Ovary (tissue), 9 donors: ENCODE data around the gene ARVCF. TPM values are rescaled to one million over a fixed set of nuclear protein-coding genes. Genes with fewer than 3 reads are reported as not detected.

Experiments
- DNase-seq, 5 donors: peaks; one replicate each; pipeline ENCODE4 v3.0.0-alpha.2; 2019 to 2020
- H3K27ac ChIP-seq, 2 donors: fragments of 200-600 bp; one replicate each; pipeline versions ENCODE4 v1.5.1 to v1.8.0; 2019 to 2022
- H3K27me3 ChIP-seq: fragments of 200-600 bp; one replicate; pipeline ENCODE4 v1.8.0; 2022
- H3K36me3 ChIP-seq: fragments of 200-600 bp; sonication (generic); one replicate; pipeline ENCODE4 v1.5.1; 2019
- H3K4me1 ChIP-seq: one replicate; pipeline ENCODE4 v1.8.1; 2013; ENCODE audit warnings: mild to moderate bottlenecking, moderate library complexity; ENCODE audit not compliant: insufficient read depth
- H3K4me3 ChIP-seq: fragments of 200-600 bp; sonication (generic); one replicate; pipeline ENCODE4 v1.5.1; 2017
- H3K9me3 ChIP-seq, 2 donors: fragments of 200-600 bp in 1 of 2; sonication (generic) in 1 of 2; one replicate each; pipeline versions ENCODE4 v1.5.1 to v1.8.1; 2013 to 2019; ENCODE audit warnings: mild to moderate bottlenecking in 1 of 2, moderate library complexity in 1 of 2
- EP300 ChIP-seq: sonication (generic); formaldehyde crosslinking; IDR thresholded peaks from one replicate; pipeline ENCODE4 v1.6.1; 2017; ENCODE audit warnings: antibody characterized with exemption
- POLR2A ChIP-seq: fragments of 450-650 bp; IDR thresholded peaks from one replicate; pipeline ENCODE4 v1.6.1; 2017; ENCODE audit warnings: antibody characterized with exemption, mild to moderate bottlenecking, moderate library complexity
- WGBS, 3 donors: extraction: QIAGEN DNeasy Blood & Tissue Kit in 1 of 3; methylation state at CpG; one replicate each; pipeline versions ENCODE4 v1.1.5 to v1.1.7; 2013 to 2017; 5-methylcytosine and 5-hydroxymethylcytosine counted together
- intact Hi-C, 4 donors: fragments of 100-400 bp; cut with DNase I; formaldehyde crosslinking; loops; one replicate each; pipeline versions ENCODE4 v1.11.0 to v1.15.1; 2022 to 2023
- polyA plus RNA-seq, 2 donors: library from polyadenylated mRNA; stranded (reverse); fragments of 200-250 nt in 1 of 2; fragments of 350-450 nt in 1 of 2; fragmentation: Illumina TruSeq in 1 of 2; extraction: RNeasy Lipid Tissue Mini Kit (QIAGEN cat#74804) in 1 of 2; gene quantifications; one replicate each; pipeline ENCODE4 v1.2.3, GENCODE V29; 2013 to 2014
- total RNA-seq, 7 donors: library from RNA; depleted of rRNA in 2 of 7; stranded (reverse); fragments of >200 nt in 2 of 7; fragmentation: NEBNext Ultra II Directional in 3 of 7; extraction: Animal tissue kit (Norgen Biotek cat#: 25700) in 3 of 7; gene quantifications; one replicate each; pipeline versions ENCODE4 v1.1.0 to v1.2.4, GENCODE V29; 2016 to 2023
- TF ChIP-seq, protein P1 (sequence below), 3 donors: fragments of 450-650 bp in 2 of 3; fragments of 200-600 bp in 1 of 3; IDR thresholded peaks; one replicate each; pipeline versions ENCODE4 v1.5.1 to v1.8.0; 2016 to 2022; ENCODE audit warnings: antibody characterized with exemption in 3 of 3, mild to moderate bottlenecking in 1 of 3
- donor health status: DM: no; HTN: no; CAD: no; lungs with moderate emphysema.
- donor health status: DM: no; HTN: no; CAD: no.
- donor health status: Bipolar disorder and iron deficiency.
- donor health status: DM: yes; HTN: yes; CAD: no.
- donor health status: DM: no; HTN: no; CAD: no.
- donor health status: DM: yes; HTN: yes; CAD: no.

The ARVCF gene
- total and polyA plus RNA-seq, 9 donors, result 0.42 to 23.8 (median 14.0) TPM

DNA sequence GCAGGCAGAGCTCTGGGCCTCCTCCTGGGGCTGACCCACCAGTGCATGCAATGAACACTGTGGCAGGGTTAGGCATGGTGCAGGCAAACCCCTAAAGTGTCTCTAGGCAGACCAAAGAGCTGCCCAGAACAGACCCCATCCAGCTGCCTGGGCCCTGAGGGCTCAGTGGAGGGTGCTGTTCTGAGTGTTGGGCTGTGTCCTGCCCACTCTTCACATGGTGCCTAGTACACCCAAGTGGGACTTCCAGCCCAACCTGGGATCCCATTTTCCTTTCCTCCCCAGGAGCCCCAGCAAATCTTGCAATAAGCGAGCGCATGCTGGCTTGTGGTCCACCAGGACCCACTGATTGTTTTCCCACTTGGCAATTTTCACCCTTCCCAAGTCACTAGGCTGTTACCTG lies 26.4 kb downstream of the ARVCF start:
- intact Hi-C loops, result no loop called here
- Histone ChIP-seq H3K4me1 (no peaks in the 10 kb centered on the region), H3K27ac (no peak overlapping the region), H3K27me3 (no peaks in the 10 kb centered on the region), H3K4me3 (no peak overlapping the region), H3K9me3 (no peaks in the 10 kb centered on the region), H3K36me3 (no peaks in the 10 kb centered on the region)
- WGBS, 3 donors, result 50 to 98% (median 74%) methylated on average over 2 of the region's 2 CpGs
- DNase-seq, result no peak
- TF ChIP-seq, protein P1, sequence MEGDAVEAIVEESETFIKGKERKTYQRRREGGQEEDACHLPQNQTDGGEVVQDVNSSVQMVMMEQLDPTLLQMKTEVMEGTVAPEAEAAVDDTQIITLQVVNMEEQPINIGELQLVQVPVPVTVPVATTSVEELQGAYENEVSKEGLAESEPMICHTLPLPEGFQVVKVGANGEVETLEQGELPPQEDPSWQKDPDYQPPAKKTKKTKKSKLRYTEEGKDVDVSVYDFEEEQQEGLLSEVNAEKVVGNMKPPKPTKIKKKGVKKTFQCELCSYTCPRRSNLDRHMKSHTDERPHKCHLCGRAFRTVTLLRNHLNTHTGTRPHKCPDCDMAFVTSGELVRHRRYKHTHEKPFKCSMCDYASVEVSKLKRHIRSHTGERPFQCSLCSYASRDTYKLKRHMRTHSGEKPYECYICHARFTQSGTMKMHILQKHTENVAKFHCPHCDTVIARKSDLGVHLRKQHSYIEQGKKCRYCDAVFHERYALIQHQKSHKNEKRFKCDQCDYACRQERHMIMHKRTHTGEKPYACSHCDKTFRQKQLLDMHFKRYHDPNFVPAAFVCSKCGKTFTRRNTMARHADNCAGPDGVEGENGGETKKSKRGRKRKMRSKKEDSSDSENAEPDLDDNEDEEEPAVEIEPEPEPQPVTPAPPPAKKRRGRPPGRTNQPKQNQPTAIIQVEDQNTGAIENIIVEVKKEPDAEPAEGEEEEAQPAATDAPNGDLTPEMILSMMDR (IDR thresholded peaks at IDR 0.05), result no peak
- TF ChIP-seq POLR2A, result no peak
- no peak for TF ChIP-seq EP300

DNA sequence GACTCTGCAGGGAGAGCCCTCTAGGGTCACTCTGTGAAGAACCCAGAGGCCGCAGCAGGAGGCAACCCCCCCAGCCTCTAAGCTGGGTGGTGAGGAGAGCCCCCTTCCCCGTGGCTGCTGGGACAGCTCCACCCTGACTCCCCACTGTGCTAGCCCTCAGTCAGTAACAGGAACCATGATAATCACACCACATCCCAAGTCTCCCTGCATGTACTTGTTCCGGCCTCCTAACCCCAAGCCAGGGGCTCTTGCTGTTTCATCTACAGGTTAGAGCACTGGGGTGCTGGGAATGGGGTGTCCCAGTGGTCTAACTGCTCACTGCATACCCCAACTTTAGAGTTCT lies 26.9 kb downstream of the ARVCF start:
- TF ChIP-seq EP300 (no peak), POLR2A (no peak)
- TF ChIP-seq, protein P1 (IDR thresholded peaks at IDR 0.05), result no peak
- WGBS, 3 donors, result 86 to 89% (median 88%) methylated on average over 1 to 3 of the region's 3 CpGs
- H3K27me3 ChIP-seq, result no peaks in the 10 kb centered on the region
- no peaks in the 10 kb centered on the region for H3K4me1 ChIP-seq
- no peak overlapping the region for H3K27ac ChIP-seq
- H3K9me3 ChIP-seq, result no peaks in the 10 kb centered on the region
- H3K4me3 ChIP-seq, result no peak overlapping the region
- intact Hi-C loops, result no loop called here
- no peak for DNase-seq
- no peaks in the 10 kb centered on the region for H3K36me3 ChIP-seq

DNA sequence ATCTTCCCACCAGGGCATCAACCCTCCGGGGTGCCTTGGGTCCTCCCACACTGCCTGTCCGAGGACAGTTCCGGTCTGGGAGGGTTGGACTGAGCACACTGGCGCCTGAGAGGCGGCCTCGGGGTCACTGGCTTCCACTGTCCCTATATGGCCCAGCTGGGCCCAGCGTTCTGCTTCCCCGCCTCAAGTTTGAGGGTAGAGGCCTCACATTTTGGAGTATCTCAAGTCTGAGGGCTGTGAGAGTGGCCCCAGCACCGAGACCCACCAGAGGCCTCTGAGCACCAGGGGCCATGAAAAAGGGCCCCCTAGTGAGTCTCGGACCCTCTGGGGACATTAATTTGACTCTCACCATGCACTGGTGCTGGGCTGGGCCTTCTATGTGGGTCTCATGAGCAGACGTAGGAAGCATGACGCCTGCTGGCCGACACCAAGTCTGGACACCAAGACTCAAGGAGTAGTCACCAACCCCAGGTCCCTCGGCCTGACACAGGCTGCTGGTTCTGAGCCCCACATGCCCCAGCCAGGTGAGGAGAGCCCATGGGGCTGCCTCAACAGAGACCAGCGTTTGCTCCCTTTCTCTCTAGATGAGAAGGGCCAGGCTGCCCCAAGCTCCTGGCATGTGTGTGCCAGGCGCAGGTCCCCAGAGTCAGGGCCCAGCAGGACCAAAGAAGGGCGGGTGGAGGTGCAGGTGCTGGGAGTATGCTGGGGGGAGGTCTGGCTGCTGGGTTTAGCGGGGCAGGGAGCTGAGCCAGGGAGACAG lies 27.5 kb downstream of the ARVCF start:
- H3K27ac ChIP-seq, result no peak overlapping the region
- no peak for TF ChIP-seq POLR2A
- no peak for TF ChIP-seq EP300
- 78 to 83% (median 81%) methylated on average over 17 to 18 of the region's 18 CpGs for WGBS, 3 donors
- intact Hi-C loops, result no loop called here
- no peaks in the 10 kb centered on the region for H3K9me3 ChIP-seq
- no peaks in the 10 kb centered on the region for H3K4me1 ChIP-seq
- no peaks in the 10 kb centered on the region for H3K36me3 ChIP-seq
- no peak overlapping the region for H3K4me3 ChIP-seq
- no peaks in the 10 kb centered on the region for H3K27me3 ChIP-seq
- DNase-seq, result peak in 2 of 5 donors; percentile 21 to 36

DNA sequence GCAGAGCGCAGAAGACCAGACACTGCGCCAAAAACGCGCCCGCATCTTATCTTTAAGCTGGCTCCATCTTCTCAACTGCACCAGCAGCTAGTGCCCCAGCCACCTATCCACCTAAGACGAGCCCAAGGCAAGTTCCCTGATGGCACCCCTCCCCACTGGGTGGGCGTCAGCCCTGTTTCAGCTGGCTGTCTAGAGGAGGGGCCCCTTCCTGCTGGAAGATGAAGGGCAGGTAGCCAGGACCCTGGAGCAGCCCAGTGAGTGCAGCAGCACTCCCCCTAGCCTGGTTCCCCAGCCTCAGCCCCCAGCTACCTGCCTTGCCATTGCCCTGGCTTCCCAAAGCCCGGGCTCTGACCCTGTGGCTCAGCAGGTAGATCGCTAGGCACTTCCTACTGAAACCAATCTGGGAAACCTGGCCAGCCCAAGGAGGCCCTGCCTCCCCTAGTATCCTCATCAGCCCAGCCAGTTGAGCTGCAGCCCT lies 28.3 kb downstream of the ARVCF start:
- no peak overlapping the region for H3K27ac ChIP-seq

More for the DNA sequence above, 28.3 kb downstream of the ARVCF start:
- intact Hi-C loops, result no loop called here
- H3K4me3 ChIP-seq, result no peak overlapping the region
- WGBS, 3 donors, result 92 to 94% (median 93%) methylated on average over 9 of the region's 9 CpGs
- no peaks in the 10 kb centered on the region for H3K9me3 ChIP-seq
- no peaks in the 10 kb centered on the region for H3K4me1 ChIP-seq
- TF ChIP-seq POLR2A (no peak), EP300 (no peak)
- TF ChIP-seq, protein P1 (IDR thresholded peaks at IDR 0.05), result no peak
- peak in 2 of 5 donors; percentile 29 to 45 for DNase-seq
- H3K27me3 ChIP-seq, result no peaks in the 10 kb centered on the region
- H3K36me3 ChIP-seq, result no peaks in the 10 kb centered on the region
